Mucosa of descending colon (tissue), 3 donors: ENCODE results near the gene PFKFB3. TPM values are rescaled to one million over a fixed set of nuclear protein-coding genes. Genes with fewer than 3 reads are reported as not detected.

ENCODE experiments used
- ATAC-seq: fragments of 200-7000 bp; cut with Tn5 transposase; one replicate; pipeline ENCODE4 v1.9.1; 2020; ENCODE audit warnings: mild to moderate bottlenecking, moderate library complexity
- DNase-seq, 3 donors: peaks; one replicate each; pipeline ENCODE4 v3.0.0-alpha.2; 2020
- H3K36me3 ChIP-seq: fragments of 200-600 bp; one replicate; pipeline ENCODE4 v1.8.0; 2021; ENCODE audit warnings: low read depth, mild to moderate bottlenecking
- H3K4me1 ChIP-seq: fragments of 200-600 bp; one replicate; pipeline ENCODE4 v1.8.0; 2021; ENCODE audit warnings: low read depth, mild to moderate bottlenecking
- H3K4me3 ChIP-seq: fragments of 200-600 bp; one replicate; pipeline ENCODE4 v1.8.0; 2021; ENCODE audit warnings: mild to moderate bottlenecking
- H3K9me3 ChIP-seq: fragments of 200-600 bp; one replicate; pipeline ENCODE4 v1.8.0; 2021; ENCODE audit warnings: mild to moderate bottlenecking
- CTCF ChIP-seq: fragments of 200-600 bp; IDR thresholded peaks from one replicate; pipeline ENCODE4 v1.8.0; 2022; ENCODE audit warnings: antibody characterized with exemption, mild to moderate bottlenecking
- intact Hi-C, 2 donors: fragments of 100-400 bp; cut with DNase I in 1 of 2; cut with micrococcal nuclease in 1 of 2; formaldehyde crosslinking; loops; one replicate each; pipeline versions ENCODE4 v1.11.0 to v1.11.1; 2022; cut with DNase I, micrococcal nuclease
- total RNA-seq, 3 donors: library from RNA; stranded (reverse); fragmentation: NEBNext Ultra II Directional in 2 of 3; extraction: Animal tissue kit (Norgen Biotek cat#: 25700) in 2 of 3; gene quantifications; one replicate each; pipeline versions ENCODE4 v1.2.1 to v1.2.4, GENCODE V29; 2021 to 2023
- donor health status: DM: no; HTN: no; CAD: no; lungs with moderate emphysema.
- donor health status: DM: no; HTN: no; CAD: no.
- donor health status: DM: no; HTN: yes; CAD: no.

PFKFB3 gene
- total RNA-seq, 3 donors from 2014 or later: 19.3 to 39.0 (median 21.7) TPM

- no peaks in the 10 kb centered on the region for H3K4me1 ChIP-seq
- no peak for ATAC-seq
- no peaks in the 10 kb centered on the region for H3K36me3 ChIP-seq
- H3K4me3 ChIP-seq: no peak overlapping the region
- intact Hi-C loops: no loop called here
- H3K9me3 ChIP-seq: no peaks in the 10 kb centered on the region
- TF ChIP-seq CTCF: no peak
- no peak for DNase-seq
These were observed 12.5 kb downstream of the PFKFB3 start for GRCh38 chr10:6215241-6215640.

GRCh38 chr10:6215683-6216484 is 13.2 kb downstream of the PFKFB3 start:
- intact Hi-C loops: no loop called here
- ATAC-seq (no peak), DNase-seq (no peak)
- Histone ChIP-seq H3K9me3 (no peaks in the 10 kb centered on the region), H3K36me3 (no peaks in the 10 kb centered on the region), H3K4me1 (no peaks in the 10 kb centered on the region), H3K4me3 (no peak overlapping the region)
- no peak for TF ChIP-seq CTCF

- no peak for TF ChIP-seq CTCF
These were observed 14.2 kb downstream of the PFKFB3 start for GRCh38 chr10:6216916-6217315.

GRCh38 chr10:6217611-6218010 is 14.9 kb downstream of the PFKFB3 start:
- ATAC-seq (no peak), DNase-seq (no peak)
- Histone ChIP-seq H3K4me3 (no peak overlapping the region), H3K36me3 (no peaks in the 10 kb centered on the region), H3K4me1 (no peaks in the 10 kb centered on the region), H3K9me3 (no peaks in the 10 kb centered on the region)
- TF ChIP-seq CTCF: no peak
- intact Hi-C loops: no loop called here

More at GRCh38 chr10:6216916-6217315, 14.2 kb downstream of the PFKFB3 start:
- Histone ChIP-seq H3K4me1 (no peaks in the 10 kb centered on the region), H3K9me3 (no peaks in the 10 kb centered on the region), H3K4me3 (no peak overlapping the region), H3K36me3 (no peaks in the 10 kb centered on the region)
- ATAC-seq: no peak
- no peak for DNase-seq
- intact Hi-C loops: no loop called here

- H3K4me1 ChIP-seq: no peaks in the 10 kb centered on the region
- H3K36me3 ChIP-seq: no peaks in the 10 kb centered on the region
- intact Hi-C loops: no loop called here
- no peak overlapping the region for H3K4me3 ChIP-seq
- no peak for TF ChIP-seq CTCF
- no peaks in the 10 kb centered on the region for H3K9me3 ChIP-seq
- no peak for ATAC-seq
- DNase-seq: no peak
These were observed 16.2 kb downstream of the PFKFB3 start for GRCh38 chr10:6218692-6219493.
